ENCODE data around the gene SEC22B.
"Not testable (repeated sequence)": the region's sequence is repeated elsewhere in the genome, so short reads cannot be mapped to it uniquely, and the experiment has no call there.

Gene SEC22B

DNA sequence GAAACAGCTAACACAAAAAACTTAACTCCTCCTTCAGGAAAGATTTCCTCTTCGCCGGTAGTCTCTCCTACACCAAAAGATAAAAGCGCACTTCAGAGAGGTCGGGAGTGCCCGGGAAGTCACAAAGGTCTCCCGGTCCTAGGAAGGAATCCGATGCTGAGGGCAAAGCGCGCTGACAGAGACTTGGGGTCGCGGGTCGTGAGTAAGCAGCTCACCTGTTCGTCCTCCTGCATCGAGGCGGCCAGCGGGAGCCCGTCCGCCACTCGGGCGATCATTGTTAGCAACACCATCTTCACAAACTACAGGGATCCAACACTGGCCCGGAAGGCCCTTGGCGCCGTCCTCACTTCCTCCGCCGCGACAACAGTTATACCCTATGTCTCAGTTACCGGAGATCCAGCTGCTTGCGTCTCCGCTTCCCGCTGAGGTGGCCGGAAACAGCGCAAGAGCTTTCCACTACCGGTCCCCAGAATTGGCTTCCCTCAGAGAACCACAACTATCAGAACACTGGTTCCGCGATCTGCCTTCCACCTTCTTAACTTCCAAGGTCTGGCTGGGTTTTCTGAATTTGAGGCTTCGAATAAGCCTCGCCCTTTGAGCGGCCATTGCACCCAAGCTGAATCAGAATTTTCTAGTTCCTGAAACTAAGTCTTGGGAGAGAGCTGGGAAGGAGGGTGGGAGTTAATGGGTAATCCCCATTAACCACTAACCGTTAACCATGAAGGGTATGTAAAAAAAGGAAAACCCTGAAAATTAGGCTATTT is at the start of gene SEC22B:
SEC22B (minus strand) TSS at position 429 of the 764 bp plus-strand sequence; CDS start at position 290, 139 bp downstream.
- peak; percentile 80 for DNase-seq (ENCODE audit: low read depth)

DNA sequence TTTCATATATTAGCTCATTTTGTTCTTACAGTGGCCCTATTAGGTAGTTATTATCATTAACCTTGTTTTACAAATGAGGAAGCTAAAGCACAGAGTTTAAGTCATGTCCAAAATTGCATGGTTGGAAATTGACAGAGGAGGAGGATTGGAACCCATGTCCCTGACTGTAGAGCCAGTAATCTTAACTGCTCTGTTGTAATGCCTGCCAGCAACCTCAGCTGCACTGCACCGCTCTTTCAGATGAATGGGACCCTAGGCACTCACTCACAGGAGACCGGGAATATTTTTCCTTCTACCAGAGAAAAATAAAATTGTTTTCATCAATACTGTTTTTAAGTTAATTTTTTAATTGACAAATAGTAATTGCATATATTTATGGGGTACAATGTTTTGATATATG is 41.6 kb upstream of the SEC22B start:
- DNase-seq (ENCODE audit: low read depth): not testable (repeated sequence)

DNA sequence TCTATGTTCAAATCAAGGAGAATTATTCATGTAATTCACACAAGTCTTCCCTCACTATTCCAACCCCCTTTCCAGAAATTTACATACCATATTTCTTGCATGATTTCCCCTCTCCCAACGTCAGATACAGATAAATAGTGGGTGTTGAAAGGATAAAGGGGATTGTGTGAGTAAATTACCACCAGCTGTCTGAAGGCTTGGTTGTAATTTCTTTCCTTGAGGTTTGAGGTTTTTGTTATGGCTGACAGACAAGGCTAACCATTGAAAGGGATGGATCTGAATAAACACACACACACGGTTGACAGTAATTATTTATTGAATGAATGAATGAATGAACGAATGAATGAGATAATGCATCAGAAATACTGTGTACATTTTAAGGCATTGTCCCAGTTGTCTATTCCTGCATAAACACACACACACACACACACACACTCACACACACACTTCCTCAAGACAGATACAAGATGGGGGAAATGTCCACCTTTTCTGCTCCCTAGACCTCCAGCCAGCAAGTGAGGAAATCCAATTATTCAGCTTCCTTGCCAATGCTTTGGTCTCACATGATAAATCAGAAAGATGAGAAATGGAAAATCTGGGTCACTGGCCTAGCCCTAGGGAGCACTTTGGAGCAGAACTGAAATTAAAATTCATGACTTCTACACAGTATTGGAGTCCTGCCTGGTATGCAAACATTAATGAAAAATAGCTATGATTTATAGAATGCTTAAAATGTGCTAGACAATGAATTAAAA is 41.0 kb upstream of the SEC22B start:
- DNase-seq (ENCODE audit: low read depth): not testable (repeated sequence)

DNA sequence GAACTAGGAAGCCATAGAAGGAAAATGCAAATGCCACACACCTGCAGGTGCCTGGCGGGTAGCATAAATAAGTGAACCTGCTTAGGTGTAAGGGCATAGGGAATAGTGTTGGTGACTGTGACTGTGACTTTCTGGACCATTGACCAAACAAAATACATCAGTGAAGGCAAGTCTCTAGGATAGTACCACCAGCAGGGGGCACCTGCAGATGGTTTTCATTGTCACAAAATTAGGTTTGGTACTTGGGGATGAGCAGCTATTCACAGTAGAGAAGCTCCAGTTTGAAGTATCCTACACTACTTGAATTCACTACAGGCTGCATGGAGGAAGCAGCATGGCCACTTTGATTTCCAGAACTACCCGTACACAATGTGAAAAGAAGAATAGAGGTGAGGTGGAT is 37.3 kb upstream of the SEC22B start:
- not testable (repeated sequence) for DNase-seq (ENCODE audit: low read depth)

DNA sequence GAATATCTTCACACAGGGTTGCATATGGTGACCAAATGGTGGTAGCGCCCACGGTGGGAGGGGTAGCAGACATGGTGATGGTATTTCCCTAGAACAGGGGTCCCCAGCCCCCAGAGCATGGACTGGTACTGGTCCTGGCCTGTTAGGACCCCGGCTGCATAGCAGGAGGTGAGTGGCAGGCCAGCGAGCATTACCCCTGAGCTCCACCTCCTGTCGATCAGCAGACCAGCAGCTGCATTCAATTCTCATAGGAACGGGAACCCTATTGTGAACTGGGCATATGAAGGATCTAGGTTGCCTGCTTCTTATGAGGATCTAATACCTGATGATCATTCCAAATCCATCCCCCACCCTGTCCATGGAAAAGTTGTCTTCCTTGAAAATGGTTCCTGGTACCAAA is 34.4 kb upstream of the SEC22B start:
- not testable (repeated sequence) for DNase-seq (ENCODE audit: low read depth)

DNA sequence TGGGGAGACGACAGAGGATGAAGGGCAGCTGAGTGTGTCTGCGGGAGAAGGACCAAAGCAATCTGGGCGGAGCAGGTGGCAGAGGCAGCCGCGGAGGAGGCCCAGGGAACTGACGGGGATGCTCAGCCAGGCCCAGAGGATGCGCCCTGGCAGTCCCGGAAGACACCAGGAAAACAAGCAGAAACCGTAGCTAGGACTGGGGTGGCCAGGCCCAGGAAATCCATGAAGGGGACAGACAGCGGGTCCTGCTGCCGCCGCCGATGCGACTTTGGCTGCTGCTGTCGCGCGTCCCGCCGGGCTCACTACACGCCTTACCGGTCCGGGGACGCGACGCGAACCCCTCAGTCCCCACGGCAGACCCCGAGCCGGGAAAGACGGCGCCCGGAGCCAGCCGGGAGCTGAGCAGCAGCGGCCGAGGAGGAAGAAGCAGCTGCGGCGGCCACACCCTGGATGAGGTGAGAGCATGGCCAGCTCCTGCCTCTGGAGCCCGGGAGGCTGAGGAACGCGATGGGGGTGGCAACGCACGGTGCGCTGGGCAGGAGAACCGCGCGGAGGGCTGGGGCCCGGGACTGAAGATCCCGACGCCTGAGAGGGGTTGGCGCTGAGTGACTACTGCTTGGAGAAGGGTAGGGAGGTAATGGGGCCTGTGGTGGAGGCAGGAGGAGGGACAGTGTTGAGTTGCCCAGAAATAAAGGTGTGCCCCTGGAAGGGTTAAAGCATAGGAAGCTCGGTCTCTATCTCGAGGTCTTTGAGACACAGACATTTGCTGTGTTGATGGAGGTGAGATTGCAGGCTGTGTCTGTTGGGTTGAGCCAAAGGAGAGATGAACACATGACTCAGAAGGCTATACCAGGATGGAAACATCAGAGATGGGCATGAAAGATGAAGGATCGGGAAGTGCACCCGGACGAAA is 20.8 kb upstream of the SEC22B start:
- DNase-seq (ENCODE audit: low read depth): not testable (repeated sequence)

DNA sequence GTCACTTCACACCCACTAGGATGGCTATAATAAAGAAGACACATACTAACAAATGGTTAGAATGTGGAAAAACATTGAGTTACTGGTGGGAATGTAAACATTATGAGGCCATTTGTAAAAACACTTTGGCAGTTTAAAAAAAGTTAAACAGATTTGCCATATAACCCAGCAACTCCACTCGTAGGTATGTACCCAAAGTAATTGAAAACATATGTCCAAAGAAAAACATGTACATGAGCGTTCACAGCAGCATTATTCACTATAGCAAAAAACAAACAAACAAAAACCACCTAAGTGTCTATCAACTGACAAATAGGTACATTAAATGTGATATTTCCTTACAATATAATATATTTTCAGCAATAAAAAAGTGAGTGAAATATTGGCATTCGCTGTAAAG is 12.3 kb upstream of the SEC22B start:
- DNase-seq (ENCODE audit: low read depth): not testable (repeated sequence)

DNA sequence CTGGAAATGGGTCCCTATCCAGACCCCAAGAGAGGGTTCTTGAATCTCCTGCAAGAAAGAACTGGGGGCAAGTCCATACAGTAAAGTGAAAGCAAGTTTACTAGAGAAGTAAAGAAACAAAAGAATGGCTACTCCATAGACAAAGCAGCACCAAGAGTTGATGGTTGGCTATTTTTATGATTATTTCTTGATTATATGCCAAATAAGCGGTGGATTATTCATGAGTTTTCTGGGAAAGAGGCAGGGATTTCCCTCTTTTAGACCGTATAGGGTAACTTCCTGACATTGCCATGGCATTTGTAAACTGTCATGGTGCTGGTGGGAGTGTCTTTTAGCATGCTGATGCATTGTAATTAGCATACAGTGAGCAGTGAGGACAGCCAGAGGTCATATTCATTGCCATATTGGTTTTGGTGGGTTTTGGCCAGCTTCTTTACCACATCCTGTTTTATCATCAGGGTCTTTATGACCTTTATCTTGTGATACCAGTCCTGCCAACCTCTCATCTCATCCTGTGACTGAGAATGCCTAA is 5.9 kb upstream of the SEC22B start:
- DNase-seq (ENCODE audit: low read depth): not testable (repeated sequence)

DNA sequence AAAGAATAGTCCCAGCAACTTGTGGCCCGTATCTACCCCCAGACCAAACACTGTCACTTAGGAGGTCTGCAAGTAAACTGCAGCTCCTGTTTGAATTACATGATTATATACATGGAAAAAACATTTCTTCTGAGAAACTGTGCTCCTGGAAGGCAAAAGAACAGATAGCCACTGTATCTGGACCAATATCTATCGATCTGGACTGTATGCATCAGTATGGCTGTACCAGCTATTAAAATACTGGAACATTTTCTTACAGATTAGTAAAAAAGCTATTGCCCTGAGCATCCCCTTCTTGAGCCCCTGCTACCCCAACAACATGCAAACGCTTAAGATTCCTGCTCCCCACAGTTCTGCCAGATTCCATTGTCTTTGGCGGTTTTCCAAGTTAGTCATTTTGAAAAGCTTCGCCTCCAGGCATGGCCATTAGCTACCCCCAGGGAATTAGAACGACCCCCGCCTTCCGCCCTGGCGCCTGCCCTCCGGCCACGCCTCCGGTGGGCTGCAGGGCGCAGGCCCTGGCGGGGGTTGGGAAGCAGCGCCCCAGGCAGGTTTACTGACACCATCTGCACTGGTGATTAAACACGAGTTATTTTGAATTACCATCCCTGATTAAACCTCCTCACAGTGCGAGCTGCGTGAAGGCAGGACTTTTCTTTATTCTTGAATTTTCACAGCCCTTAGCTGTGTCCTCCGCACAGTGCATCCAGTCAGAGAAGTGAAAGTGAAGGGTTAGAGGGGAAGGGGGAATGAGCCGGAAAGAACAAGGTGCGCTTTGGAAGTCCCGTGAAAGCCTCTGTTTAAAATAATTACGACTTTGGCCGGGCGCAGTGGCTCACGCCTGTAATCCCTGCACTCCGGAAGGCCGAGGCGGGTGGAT is 3.7 kb upstream of the SEC22B start:
- peak; percentile 23 for DNase-seq (ENCODE audit: low read depth)

DNA sequence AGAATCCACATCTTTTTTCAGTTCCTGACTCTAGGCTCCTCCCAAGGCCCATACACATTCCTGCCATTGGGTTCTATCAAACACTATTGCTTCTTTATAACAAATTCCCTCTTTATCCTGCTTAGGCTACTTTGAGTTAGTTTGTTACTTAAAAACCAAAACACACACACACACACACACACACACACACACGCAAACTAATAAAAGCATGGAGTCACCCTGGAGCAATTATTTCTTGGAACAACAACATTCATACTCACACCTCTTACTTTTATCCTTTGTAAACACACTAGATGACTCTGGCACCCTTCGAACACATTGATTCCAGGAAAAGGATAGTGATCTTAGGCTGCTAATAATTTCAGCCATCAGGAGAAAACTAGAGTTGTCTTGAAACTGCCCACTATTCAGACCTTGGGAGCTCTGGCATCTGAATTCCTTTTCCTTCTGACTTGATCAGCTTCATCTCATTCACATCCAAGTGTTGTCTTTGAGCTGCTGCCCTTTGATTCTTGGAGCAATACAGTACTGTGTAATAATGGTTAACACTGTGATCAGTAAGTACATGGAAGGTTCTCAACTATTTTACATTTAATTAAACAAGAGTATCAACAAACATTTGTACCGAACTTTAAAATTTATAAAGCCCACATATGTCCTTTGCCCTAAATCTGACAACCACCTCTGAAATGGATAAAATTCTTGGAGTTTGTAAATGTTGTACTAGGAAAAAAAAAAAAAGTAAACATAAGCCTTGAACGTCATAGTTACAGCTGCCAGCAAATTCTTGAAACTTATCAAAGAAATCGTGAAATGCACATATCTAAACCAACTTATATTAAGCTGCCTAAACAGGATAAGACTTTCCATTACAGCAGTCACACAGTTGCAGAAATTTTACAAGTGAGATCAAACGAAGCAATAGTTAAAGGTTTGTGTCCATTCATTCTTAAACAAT is 2.8 kb upstream of the SEC22B start:
- DNase-seq (ENCODE audit: low read depth): peak; percentile 24

DNA sequence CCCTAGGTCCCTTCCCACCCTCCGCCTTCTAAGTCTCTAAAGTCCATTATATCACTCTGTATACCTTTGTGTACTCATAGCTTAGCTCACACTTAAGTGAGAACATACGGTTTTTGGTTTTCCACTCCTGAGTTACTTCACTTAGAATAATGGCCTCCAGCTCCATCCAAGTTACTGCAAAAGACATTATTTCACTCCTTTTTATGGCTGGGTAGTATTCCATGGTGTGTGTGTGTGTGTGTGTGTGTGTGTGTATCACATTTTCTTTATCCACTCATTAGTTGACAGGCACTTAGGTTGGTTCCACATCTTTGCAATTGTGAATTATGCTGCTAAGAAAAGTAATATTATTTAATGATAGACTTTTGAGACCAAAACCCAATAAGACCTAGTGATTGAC is 1.7 kb upstream of the SEC22B start:
- DNase-seq (ENCODE audit: low read depth): not testable (repeated sequence)

DNA sequence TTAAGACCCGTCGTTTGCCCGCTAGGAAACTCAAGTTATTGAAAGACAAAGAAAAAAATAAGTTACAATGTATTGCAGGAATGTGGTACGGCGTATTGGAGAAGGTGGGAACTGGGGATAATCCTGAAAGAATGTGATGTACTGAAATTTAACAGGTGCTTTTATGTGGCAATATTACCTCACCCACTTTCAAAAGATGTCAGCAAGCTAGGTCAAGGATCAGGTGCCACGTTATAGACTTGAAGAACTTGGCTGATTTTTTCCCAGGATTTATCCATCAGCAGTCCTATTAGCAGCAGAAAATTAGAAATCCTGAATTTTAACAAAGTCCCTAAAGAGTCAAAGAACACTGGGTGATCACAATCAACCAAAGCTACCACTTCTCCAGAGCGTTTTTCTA is 632 bp downstream of the SEC22B start:
- not testable (repeated sequence) for DNase-seq (ENCODE audit: low read depth)

DNA sequence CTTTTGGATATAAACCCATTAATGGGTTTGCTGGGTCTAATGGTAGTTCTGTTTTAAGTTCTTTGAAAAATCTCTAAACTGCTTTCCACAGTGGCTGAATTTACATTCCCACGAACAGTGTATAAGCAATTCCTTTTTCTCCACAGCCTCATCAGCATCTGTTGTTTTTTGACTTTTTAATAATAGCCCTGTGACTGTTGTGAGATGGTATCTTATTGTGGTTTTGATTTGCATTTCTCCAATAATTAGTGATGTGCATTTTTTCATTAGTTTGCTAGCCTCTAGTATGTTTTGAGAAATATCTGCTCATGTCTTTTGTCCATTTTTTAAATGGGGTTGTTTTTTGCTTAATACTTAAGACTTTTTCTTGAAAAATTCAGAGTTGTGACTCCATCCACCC is 11.6 kb downstream of the SEC22B start:
- DNase-seq (ENCODE audit: low read depth): not testable (repeated sequence)

DNA sequence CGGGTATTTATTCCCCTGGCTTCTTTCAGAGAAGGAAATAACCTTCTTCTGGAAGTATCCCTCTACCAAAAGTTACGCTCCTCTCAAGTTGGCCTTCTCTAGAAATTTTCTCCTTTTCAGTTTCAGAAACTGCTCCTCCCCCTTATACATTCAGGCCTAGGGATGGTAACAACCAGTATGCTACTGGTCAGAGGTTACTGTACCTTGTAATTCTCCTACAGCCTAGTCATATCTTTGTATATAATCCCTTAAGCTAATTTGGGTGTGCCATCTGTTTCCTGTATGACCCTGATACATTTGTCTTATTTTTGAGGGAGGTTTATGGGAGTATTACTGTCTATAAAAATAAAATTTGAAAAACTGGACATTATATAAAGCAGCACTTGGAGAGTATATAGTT is 14.3 kb downstream of the SEC22B start:
- not testable (repeated sequence) for DNase-seq (ENCODE audit: low read depth)

DNA sequence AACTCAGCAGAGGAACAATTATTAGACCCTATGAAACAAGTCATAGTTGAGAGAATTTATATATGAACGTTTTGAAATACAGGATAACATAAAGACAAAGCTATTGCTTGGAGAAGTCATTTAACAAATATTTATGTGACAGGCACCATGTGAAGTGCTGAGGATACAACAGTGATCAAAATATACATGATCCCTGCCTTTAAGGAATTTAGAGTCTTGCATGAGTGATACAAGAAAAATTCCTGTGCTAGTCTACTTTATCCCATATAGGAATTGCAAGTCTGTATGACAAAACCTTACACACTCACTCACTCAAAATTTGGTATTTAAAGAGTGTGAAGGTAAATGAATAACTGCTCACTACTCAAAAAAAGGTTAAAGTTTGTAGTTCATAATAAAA is 17.8 kb downstream of the SEC22B start:
- DNase-seq (ENCODE audit: low read depth): not testable (repeated sequence)

DNA sequence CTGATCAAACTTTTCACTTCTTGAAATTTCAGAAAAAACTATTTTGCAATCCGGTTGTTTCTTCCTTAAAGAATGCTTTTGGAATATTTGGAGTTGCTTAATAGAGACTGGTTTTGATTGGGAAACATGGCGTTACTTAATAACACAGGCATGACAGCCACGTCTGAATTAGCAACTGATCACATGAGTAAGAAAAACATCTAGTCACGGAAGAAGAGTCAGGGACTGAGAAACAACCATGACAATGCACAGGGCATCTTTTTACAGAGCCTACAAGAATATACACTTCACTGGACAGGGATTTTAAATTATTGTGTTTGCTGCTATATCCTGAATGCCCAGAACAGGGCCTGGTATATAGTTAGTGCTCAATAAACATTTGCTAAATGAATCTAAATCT is 18.2 kb downstream of the SEC22B start:
- DNase-seq (ENCODE audit: low read depth): not testable (repeated sequence)

DNA sequence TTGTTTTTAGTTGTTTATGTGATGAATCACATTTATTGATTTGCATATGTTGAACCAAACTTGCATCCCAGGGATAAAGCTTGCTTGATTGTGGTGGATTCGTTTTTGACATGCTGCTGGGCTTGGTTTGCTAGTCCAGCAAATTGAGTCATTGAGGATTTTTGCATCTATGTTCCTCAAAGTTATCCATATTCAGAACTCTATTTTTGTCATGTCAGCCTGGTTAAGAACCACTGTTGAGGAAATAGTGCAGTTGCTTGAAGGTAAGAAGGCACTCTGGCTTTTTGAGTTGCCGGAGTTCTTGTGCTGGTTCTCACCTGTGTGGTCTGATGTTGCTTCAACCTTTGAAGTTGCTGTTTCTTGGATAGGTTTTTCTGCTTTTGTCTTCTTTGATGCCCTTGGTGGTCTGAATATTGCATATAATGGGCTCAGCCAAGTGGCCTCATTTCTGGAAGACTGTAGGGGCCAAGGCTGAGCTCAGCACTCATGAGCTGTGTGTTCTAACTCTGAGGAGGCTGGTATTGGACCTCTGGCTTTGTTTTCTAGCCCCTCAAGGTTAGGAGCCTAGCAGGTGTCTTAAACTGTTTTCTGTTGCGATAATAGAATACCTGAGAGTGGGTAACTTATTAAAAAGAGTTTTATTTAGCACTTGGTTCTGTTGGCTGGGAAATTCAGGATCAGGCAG is 26.0 kb downstream of the SEC22B start:
- not testable (repeated sequence) for DNase-seq (ENCODE audit: low read depth)

DNA sequence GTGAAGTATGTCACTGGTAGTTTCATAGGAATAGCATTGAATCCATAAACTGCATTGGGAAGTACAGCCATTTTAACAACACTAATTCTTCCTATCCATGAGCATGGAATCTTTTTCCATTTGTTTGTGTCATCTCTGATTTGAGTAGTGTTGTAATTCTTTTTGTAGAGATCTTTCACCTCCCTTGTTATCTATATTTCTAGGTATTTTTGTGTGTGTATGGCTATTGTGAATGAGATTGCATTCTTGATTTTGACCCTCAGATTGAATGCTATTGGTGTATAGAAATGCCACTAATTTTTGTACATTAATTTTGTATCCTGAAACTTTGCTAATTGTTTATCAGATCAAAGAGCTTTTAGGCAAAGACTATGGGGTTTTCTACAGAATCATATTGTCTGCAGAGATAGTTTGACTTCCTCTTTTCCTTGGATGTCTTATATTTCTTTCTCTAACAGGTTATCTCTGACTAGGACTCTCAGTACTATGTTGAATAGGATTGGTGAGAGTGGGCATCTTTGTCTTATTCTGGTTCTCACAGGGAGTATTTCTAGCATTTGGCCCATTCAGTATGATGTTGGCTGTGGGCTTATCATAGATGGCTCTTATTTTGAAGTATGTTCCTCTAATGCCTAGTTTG is 26.8 kb downstream of the SEC22B start:
- DNase-seq (ENCODE audit: low read depth): not testable (repeated sequence)

DNA sequence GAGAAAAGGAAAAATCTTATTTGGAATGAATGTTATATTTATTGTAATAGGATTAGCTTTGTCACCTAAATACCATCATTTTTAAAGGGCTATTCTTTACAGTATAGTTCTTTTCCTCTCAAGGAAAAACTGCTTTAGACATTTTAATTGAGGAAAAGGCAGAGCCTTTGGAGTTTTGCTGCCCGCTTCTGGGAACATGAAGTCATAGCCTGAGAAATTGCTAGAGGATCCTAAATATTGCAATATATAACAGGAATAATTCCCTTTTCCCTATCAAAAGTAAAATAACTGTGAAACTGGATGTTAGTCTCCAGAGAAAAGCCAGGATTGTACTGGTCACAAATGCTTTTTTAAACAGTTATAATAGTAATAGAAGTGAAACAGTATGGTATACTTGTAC is 30.5 kb downstream of the SEC22B start:
- not testable (repeated sequence) for DNase-seq (ENCODE audit: low read depth)

All from GM04503 (cell line).